ENCODE measurements around the gene HSF5.

- no peak for TF ChIP-seq REST (IDR thresholded peaks at IDR 0.05; ENCODE audit: low read depth)
- TF ChIP-seq JUND (IDR thresholded peaks at IDR 0.05): no peak
- TF ChIP-seq SIN3A (IDR thresholded peaks at IDR 0.05; ENCODE audit: low read depth): no peak
- TF ChIP-seq CTCF (IDR thresholded peaks at IDR 0.05 in 2 of 3, conservative IDR thresholded peaks at IDR 0.05 in 1 of 3; ENCODE audit: borderline replicate concordance in 1 of 3, insufficient read depth in 1 of 3, low read depth in 2 of 3, low read length in 2 of 3): no peak
- no peak for TF ChIP-seq CEBPB (IDR thresholded peaks at IDR 0.05; ENCODE audit: low read depth)
- TF ChIP-seq POLR2A (IDR thresholded peaks at IDR 0.05; ENCODE audit: borderline replicate concordance, extremely low read depth, insufficient read depth, insufficient read length): no peak
- no peak for TF ChIP-seq RAD21 (IDR thresholded peaks at IDR 0.05; ENCODE audit: low read depth)
- TF ChIP-seq POLR2AphosphoS5 (IDR thresholded peaks at IDR 0.05; ENCODE audit: low read depth, low read length): no peak
- TF ChIP-seq YY1 (IDR thresholded peaks at IDR 0.05; ENCODE audit: extremely low read depth, insufficient replicate concordance, low read depth, low read length): no peak
- no peak for TF ChIP-seq EZH2 (IDR thresholded peaks at IDR 0.05)
- TF ChIP-seq SP1 (IDR thresholded peaks at IDR 0.05; ENCODE audit: low read depth): no peak
- TF ChIP-seq EZH2phosphoT487 (IDR thresholded peaks at IDR 0.05; ENCODE audit: borderline replicate concordance): no peak
- no peak for TF ChIP-seq SRF (IDR thresholded peaks at IDR 0.05; ENCODE audit: low read depth)
These were observed 12.2 kb downstream of the HSF5 start for GRCh38 chr17:58475985-58476384.
